ENCODE measurements around the gene PMEPA1.
A peak's percentile ranks its signal among the peaks of the same experiment; 100 is the strongest.

The PMEPA1 gene, protein sequence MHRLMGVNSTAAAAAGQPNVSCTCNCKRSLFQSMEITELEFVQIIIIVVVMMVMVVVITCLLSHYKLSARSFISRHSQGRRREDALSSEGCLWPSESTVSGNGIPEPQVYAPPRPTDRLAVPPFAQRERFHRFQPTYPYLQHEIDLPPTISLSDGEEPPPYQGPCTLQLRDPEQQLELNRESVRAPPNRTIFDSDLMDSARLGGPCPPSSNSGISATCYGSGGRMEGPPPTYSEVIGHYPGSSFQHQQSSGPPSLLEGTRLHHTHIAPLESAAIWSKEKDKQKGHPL

DNA sequence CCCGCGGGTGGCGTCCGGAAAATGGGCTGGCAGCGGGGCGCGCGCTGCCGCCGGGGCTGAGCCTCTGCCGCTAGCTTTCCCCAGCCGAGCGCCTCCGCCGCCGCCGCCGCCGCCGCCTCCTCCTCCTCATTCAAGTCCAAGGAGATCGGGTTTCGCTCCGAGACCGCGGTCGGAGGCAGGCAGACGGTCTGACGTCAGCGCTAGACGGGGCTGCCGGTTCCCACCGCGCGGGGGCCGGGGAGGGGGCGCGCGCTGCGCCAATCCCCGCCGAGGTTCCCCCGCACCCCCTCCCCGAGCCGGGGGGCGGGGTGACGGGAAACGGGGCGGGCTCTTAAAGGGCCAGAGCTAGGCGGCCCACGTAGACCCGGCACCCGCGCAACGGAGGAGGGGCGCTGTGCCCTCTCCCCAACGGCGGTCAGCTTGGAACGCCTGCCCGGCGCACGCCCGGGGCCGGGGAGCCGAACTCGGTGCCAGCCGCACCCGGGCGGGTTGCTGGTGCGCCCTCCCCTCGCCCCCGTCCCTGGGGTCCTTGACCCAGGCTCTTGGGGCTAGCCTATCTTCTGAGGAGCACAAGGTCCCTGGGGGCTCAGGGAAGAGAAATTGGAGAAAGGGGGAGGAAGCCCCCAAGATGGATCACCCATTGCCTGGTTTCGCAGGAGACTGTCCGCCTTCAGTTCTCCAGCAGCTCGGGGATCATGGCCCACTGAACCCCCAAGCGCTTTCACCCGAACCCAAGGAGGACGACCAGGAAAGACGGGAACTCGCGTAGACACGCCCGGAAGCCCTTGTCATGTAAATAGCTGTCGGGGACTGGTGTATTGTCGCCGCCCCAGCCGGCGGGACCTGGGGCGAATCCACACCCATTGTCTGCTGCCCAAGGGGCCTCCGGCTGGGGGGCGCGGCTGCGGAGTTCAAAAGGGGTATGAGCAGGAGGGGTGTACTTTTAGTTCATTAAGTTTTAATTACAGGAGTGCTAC lies at the start of gene PMEPA1:
PMEPA1 (minus strand) TSS at position 193 of the 977 bp plus-strand sequence. CDS start 433 bp downstream, outside the sequence.
- peak; percentile 86 to 89 for DNase-seq (ENCODE audit: low read depth in 2 of 2)

DNA sequence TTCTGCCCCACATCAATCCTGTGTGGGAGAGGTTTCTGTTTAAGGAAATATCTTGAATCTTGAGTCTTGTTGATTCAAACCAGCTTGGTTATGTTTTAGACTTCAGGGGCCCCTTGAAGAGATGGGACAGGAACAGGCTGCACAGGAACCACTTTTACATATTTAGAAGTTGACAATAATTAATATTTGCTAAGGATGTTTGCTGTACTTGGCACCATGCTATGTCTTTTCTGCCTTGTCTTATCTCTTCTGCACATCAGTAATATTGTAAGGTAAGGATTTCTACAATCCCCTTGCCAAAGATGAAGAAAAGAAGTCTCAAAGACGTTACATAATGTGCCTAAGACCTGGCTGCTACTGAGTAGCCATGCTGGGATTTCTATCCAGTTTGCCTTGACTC lies 48.0 kb upstream of the PMEPA1 start:
- DNase-seq (ENCODE audit: low read depth in 2 of 2) = no peak

DNA sequence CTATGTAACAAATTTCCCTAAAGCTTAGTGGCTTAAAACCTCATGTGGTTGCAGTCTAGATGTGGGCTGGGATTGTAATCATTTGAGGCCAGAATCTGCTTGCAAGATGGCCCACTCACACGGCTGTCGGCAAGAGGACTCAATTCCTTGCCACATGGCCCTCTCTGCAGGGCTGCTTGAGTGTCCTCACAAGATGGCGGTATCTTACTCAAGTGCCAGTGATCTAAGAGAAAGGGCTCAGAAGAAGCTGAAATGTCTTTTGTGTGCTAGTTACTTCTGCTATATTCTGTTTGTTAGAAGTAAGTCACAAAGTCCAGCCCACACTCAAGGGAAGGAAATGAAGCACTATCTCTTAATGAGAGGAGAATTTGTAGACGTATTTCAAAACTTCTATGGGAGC lies 47.1 kb upstream of the PMEPA1 start:
- DNase-seq (ENCODE audit: low read depth in 2 of 2) = no peak

DNA sequence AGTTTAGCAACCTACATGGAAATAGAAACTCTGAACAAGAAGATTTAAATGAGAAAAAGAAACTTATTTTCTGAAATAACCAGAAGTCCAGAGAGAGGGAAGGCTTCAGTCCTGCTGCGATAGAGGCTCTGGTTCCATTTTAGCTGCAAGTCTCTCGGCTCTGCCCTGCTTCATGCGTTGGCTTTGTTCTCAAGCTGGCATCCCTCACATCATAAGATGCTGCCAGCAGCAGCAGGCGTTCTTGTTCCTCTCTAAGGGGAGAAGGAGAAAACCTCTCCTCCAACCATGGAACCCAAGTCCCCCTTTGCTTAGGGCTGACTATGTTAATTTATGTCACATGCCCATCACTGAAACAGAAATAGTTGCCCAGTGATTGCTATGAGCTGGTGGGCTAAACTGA lies 46.4 kb upstream of the PMEPA1 start:
- DNase-seq (ENCODE audit: low read depth in 2 of 2) = no peak

DNA sequence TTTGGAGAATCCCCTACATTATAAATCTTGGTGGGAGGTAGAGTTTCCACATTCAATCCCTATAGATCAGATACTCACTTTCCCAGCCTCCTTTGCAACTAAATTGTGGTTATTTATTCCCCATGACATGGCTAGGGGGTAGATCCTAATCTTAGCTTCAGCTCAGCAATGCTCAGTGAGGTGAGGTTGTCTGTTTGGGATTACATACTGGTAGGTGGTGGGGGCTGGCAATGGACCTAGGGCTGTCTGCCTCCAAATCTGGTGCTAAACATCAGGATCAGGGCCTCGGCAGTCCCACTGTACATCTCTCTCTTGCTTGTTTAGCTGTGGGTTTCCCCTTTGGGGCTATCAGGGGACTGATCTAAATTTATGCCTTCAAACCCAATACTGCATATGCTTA lies 45.8 kb upstream of the PMEPA1 start:
- DNase-seq (ENCODE audit: low read depth in 2 of 2) = no peak

DNA sequence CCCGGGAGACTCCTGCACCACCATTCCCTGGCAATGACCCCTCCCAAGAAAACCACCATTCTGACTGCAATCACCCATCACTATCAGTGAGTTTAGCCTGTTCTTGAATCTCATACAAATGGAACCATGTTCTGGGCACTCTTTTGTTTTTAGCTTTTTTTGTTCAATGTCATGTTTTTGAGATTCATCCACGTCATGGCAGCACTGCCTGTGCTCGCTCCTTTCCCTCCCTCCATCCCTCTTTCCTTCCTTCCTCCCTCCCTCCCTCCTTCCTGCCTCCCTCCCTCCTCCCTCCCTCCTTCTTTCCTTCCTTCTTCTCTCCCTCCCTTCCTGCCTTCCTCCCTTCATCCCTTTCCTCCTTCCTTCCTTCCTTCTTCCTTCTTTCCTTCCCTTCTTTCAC lies 44.4 kb upstream of the PMEPA1 start:
- DNase-seq (ENCODE audit: low read depth in 2 of 2) = no peak

DNA sequence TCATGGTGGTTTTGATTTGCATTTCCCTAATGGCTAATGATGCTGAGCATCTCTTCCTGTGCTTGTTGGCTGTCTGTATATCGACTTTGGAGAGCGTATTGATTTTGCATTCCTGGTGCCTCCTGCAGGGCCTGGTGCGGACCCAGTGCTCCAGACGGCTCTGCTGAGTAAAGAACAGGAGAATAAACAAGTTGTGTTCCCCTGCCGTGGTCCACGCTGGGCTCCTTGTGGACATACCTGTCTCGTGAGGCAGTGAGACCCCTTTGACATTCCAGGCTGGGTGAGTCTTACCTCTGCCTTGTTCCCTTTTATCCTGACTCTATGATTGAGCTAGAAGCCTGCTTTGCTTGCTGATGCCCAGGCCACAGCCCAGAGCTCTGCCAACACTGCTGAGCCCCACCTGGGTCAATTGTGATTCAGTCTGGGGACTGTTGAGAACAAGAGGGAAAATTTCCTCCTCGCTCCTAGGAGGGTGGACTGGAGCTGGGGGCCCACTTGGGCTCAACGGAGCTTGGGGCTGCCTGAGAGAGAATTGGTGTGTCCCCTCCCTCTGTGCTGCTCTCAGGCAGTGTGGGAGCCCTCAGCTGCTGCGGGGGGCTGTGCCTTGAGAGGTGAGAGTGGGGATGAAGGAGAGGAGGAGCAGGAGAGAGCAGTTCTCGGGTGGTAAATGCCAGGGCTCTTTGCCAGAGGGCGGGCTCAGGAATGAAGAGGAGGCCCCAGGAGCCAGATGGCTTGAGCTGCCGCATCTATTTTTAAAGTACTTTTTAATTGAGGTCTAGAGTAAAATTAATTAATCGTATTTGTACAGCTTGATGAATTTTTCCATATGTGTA lies 43.7 kb upstream of the PMEPA1 start:
- no peak for DNase-seq (ENCODE audit: low read depth in 2 of 2)

DNA sequence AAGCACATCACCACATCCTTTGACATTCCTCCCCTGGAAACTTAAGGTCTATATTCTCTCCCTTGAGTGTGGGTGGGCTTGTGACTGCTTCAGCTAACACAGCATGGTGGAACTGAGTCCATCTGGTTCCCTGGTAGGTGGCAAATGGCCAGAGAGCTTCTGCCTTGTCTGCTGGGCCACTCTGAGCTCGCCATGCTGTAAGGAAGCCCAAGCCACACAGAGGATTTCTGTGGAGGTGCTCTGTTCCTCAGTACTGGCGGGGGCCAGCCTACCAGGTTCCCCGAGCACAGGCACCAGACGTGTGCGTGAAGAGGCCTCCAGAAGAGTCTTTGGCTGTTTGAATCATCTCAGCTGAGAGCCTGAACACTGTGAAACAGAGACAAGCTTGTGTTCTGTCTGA lies 41.6 kb upstream of the PMEPA1 start:
- DNase-seq (ENCODE audit: low read depth in 2 of 2) = no peak

DNA sequence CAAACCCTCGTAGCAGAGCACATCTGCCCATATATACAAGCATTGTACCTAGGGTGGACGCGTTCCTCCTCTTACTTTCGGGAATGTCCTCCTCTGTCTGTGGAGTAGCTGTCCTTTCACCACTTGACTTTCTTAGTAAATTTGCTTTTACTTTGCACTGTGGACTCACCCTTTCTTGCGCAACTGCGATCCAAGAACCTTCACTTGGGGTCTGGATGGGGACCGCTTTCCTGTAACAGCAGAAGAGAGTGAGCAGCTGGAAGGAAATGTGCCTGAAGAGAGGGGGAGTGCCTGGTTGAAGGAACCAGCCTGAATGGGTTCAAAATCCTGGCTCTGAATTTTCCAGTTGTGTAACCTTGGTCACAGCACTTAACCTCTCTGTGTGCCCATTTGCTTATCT lies 40.1 kb upstream of the PMEPA1 start:
- no peak for DNase-seq (ENCODE audit: low read depth in 2 of 2)

DNA sequence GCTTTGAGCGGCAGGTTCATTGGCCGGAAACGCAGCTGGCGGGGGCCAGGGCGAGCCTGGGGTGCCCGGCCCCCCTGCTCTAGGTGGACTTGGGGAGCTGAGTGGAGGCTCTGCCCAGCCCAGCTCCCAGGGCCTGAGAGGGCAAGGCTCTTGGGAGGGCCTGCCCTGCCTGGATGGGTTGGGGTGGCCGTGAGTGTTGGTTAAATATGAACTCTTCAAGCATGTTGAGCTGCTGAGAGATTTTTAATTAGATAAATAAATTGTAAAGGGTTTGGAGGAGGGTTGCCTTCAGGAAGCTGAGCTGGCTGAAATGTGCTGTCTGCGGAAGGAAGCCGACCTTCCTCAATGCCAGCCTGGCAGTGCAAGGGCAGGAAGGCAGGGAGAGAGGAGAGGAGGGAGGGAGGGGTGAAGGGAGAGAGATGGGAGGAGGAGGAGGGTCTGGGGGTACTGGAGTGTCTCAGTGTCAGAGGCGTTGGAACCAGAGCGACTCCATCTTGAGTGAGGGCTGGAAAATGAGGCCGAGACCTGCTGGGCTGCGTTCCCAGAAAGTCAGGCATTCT lies 39.4 kb upstream of the PMEPA1 start:
- no peak for DNase-seq (ENCODE audit: low read depth in 2 of 2)

DNA sequence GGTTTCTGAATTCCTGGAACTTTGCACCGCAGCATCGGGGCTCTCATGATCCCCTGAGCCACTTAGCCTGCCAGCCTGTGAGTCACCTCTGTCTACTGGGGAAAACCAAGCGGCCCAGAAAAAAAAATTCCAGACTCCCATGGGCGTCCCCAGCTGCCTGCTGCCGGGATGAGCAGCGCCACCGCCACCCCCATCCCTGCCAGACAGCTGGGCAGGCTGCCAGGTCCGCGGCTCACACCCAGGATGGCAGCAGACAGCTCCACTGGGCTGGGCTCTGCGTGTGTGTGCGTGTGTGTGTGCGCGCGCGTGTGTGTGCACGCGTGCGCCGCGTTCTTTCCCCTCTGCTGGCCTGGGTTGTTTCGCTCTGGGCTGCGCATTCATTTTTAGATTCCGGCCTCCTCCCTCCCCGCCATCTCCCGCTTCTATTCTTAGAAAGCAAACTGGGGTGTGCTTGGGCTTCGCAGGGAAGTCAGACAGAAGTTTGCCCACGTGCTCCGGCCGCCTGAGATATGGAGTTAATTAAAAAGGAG lies 38.9 kb upstream of the PMEPA1 start:
- peak; percentile 8 to 34 for DNase-seq (ENCODE audit: low read depth in 2 of 2)

DNA sequence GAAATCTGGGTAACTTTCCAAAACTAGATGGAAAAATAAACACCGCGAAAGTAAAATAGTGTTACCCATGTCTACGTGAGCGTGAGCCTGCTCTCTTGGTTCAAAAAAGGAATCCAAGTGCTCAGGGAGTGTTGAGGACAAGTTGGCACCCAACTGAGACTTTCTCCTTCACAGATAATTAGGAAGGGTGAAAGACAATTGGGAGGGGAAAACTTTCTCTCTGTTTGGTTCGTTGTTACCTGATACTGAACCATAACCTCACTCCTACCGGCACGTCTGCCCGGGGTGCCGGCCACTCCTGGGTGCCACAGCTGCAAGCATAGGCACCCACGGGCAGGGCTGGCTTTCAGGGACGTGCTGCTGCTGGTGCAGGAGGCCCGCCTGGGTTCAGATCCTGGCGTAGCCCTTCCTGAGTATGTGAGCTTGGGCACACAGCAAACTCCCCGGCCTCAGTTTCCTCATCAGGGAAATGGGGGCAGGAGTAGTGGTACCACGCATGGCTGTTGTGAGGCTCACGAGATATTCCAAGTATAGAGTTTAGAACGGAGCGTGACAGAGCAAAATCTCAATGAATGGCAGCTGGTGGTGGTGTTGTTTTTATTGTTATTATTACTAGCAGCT lies 38.2 kb upstream of the PMEPA1 start:
- DNase-seq (ENCODE audit: low read depth in 2 of 2) = no peak

DNA sequence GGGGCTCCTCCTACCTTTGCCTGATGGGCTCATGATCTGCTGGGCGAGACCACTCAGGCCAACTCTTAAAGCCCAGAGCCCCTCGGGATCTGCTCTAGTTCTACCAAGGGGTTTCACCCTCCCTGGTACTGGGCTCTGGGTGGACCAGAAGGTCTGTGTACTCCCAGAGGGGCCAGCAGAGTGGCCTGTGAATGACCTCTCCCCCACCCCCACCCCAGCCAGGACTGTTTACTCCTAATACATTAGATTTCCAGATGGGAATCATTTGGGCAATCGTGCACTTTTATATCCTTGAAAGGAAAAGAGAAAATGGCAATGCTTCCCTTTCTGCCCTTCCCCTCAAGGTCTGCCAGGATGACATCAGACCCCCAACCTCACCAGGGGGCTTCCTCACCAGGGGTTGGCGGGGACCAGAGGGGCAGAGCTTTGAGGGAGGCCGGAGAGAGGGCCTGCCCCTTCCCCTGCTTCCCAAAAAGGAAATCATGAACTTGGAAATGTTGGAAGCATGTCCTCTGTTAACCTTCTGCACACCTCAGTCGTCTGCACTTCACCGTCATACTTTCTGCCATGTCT lies 37.1 kb upstream of the PMEPA1 start:
- DNase-seq (ENCODE audit: low read depth in 2 of 2) = no peak

DNA sequence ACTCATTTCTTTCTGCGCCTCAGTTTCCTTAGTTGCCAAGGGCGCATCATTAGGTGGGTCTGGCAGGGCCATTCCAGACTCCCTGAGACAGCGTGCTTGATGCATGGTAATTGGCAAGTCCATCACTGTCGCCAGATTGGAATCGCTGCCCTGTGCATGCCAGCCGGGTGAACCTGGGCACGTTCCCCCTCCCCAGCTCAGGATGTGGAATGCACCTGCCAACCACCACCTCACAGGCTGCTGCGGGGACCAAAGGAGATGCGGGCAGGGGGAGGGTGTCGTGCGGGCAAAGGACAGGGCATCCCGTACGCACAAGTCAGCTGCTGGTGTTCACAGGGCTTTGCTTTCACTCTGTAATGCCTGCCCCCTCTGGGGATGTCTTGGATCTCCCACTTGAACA lies 36.4 kb upstream of the PMEPA1 start:
- DNase-seq (ENCODE audit: low read depth in 2 of 2) = no peak

DNA sequence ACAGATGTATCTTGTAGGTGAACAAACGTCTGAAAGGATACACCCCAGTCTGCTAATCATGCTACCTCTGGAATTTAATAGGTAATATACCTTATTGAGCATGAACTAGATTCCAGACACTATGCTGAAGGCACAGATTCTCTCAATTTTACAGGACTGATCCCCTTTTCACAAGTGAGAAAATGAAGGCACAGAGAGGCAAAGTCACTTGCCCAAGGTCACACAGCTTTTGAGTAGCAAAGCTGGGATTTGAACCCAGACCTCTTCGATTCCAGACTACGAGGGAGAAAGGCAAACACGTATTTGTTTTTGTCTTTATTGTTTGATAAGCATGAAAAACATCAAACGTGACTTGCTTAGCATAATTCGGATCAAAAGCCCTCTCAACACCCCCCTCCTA lies 34.4 kb upstream of the PMEPA1 start:
- no peak for DNase-seq (ENCODE audit: low read depth in 2 of 2)

DNA sequence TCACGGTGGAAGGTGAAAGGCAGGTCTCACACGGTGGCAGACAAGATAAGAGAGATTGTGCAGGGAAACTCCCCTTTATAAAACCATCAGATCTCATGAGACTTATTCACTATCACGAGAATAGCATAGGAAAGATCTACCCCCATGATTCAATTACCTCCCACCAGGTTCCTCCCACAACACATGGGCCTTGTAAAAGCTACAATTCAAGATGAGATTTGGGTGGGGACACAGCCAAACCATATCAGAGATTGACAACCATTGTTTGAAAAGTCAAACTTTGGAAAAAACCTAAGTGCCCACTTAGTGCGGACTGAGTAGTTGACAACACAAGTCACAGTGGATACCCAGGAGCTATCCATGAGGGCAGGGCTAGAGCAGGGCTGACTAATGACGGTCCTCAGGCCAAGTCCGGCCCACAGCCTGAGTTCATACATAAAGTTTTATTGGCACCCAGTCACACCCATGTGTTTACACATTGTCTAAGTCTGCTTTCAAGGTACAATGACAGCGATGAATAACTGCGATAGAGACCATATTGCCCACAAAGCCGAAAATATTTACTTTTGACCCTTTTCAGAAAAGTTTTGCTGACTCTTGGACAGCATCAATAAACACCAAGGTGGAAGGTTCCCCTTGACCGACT lies 33.8 kb upstream of the PMEPA1 start:
- DNase-seq (ENCODE audit: low read depth in 2 of 2) = no peak

DNA sequence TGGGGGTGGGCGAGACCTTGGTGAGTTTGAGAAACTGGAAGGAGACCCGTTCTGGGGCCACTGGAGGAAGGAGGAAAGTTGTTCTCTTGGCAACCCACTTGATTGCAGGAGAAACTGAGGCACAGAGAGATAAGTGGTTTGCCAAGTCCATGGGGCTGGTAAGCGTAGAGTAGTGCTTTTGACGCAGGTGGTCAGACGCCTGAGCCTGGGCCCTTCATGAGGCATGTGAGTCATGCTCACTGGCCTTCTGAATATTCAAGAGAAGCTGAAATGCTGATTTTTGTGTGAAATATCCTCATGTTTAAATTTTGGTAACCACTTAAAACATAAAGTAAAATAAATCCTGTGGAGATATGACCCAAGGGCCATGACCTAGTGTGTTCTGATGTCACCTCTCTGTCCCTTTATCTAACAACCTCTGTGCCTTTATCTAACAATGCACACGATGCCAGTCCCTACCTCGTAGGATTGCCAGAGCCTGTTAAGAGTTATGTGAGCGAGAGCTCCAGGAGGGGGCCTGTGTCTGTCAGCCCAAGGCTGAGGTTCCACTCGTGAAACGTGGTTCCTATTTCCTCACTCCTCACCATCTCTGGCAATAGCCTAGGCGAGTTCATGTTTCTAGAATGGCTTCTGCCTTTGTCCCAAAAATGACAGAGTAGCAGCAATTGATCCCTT lies 32.8 kb upstream of the PMEPA1 start:
- no peak for DNase-seq (ENCODE audit: low read depth in 2 of 2)

DNA sequence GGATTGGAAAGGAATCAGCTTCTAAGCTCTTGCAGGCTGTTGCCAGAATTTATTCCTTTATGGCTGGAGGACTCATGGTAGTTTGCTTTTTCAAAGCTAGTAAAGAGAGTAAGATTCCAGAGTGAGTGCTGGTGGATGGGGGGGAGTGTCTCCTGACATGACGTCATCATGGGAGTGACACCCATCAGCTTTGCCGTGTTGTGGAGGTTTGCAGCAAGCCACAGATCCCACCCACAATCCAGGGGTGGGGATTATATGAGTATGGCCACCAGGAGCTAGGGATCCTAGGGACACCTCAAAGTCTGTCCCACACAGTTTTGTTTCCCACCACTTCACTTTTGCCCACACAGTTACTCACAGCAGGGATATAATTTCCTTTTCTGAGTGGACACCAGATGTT lies 28.7 kb upstream of the PMEPA1 start:
- no peak for DNase-seq (ENCODE audit: low read depth in 2 of 2)

DNA sequence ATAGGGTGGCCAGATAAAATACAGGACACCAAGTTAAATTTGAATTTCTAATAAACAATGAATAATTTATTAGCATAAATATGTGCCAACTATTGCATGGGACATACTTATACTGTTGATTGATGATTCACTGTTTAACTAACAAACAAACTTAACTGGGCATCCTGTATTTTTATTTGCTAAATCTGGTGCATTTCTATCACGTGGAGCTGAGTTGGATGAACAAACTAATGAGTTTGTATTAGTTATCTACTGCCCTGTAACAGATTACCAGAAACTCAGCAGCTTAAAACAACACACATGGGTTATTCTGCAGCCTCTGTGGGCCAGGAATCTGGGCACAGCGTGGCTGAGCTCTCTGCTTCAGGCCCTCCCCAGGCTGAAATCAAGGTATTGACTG lies 28.2 kb upstream of the PMEPA1 start:
- DNase-seq (ENCODE audit: low read depth in 2 of 2) = no peak

DNA sequence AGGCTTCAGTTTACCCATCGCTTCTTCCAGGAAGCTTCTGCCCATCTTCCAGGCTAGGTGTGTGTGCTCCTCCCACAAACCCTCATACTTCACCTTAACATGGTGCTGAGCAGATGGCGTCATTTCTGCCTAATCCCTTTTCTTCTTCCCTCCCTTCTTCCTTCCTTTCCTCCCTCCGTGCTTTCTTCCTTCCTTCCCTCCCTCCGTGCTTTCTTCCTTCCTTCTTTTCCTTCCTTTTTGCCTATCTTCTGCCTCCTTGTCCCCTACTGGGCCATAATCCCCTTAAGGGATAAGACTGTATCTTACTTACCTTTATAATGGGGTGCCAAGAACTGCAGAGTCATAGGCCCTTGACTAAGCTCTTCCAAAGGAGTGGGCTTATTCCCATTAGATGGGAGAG lies 27.5 kb upstream of the PMEPA1 start:
- DNase-seq (ENCODE audit: low read depth in 2 of 2) = no peak
